ENCODE results near the gene DUSP23. TPM values are rescaled to one million over a fixed set of nuclear protein-coding genes. Genes with fewer than 3 reads are reported as not detected.
A peak's percentile ranks its signal among the peaks of the same experiment; 100 is the strongest.

The DUSP23 gene
- total RNA-seq, 1 experiment from 2014 or later = 35.2 TPM

DNA sequence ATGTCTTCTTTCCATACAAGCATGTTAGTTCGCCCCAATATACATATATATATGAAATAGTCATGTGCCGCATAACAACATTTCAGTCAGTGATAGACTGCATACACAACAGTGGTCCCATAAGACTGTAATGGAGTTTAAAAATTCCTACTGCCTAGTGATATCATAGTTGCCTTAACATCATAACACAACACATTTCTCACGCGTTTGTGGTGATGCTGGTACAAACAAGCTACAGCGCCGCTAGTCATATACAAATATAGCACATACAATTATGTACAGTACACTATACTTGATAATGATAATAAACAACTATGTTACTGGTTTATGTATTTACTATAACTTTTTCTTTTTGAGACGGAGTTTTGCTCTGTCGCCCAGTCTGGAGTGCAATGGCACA is 35.2 kb downstream of the DUSP23 start:
- POLR2A ChIA-PET = no interaction called here
- Mint-ChIP-seq H3K27ac (no peak overlapping the region), H3K4me3 (no peak overlapping the region), H3K36me3 (no peaks in the 10 kb centered on the region), H3K27me3 (ENCODE audit: low read depth) (no peaks in the 10 kb centered on the region; the same call in 1 of the 2 replicates), H3K9me3 (no peaks in the 10 kb centered on the region), H3K4me1 (peaks cover 5% of the 10 kb centered on the region)
- CTCF ChIA-PET = interaction anchor here (1.2 to 3.8 kb wide), 4 partner anchors 12 to 192 kb away, joined by 5 to 13 read pairs (median 8); no protein-coding TSS in a partner anchor
- ATAC-seq = no peak
- DNase-seq (ENCODE audit: low spot score) = no peak
- TF ChIP-seq, protein P1, sequence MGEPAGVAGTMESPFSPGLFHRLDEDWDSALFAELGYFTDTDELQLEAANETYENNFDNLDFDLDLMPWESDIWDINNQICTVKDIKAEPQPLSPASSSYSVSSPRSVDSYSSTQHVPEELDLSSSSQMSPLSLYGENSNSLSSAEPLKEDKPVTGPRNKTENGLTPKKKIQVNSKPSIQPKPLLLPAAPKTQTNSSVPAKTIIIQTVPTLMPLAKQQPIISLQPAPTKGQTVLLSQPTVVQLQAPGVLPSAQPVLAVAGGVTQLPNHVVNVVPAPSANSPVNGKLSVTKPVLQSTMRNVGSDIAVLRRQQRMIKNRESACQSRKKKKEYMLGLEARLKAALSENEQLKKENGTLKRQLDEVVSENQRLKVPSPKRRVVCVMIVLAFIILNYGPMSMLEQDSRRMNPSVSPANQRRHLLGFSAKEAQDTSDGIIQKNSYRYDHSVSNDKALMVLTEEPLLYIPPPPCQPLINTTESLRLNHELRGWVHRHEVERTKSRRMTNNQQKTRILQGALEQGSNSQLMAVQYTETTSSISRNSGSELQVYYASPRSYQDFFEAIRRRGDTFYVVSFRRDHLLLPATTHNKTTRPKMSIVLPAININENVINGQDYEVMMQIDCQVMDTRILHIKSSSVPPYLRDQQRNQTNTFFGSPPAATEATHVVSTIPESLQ (CRISPR knock-in tag; IDR thresholded peaks at IDR 0.05) = no peak
- TF ChIP-seq, protein P2, sequence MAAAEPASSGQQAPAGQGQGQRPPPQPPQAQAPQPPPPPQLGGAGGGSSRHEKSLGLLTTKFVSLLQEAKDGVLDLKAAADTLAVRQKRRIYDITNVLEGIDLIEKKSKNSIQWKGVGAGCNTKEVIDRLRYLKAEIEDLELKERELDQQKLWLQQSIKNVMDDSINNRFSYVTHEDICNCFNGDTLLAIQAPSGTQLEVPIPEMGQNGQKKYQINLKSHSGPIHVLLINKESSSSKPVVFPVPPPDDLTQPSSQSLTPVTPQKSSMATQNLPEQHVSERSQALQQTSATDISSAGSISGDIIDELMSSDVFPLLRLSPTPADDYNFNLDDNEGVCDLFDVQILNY (CRISPR knock-in tag; IDR thresholded peaks at IDR 0.05) = no peak
- TF ChIP-seq, protein P3, sequence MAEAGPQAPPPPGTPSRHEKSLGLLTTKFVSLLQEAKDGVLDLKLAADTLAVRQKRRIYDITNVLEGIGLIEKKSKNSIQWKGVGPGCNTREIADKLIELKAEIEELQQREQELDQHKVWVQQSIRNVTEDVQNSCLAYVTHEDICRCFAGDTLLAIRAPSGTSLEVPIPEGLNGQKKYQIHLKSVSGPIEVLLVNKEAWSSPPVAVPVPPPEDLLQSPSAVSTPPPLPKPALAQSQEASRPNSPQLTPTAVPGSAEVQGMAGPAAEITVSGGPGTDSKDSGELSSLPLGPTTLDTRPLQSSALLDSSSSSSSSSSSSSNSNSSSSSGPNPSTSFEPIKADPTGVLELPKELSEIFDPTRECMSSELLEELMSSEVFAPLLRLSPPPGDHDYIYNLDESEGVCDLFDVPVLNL (CRISPR knock-in tag; IDR thresholded peaks at IDR 0.05; ENCODE audit: borderline replicate concordance, low read depth) = no peak
- TF ChIP-seq JUN (CRISPR knock-in tag; IDR thresholded peaks at IDR 0.05) = no peak
- TF ChIP-seq ELF4 (CRISPR knock-in tag; IDR thresholded peaks at IDR 0.05; ENCODE audit: low read depth) = no peak

DNA sequence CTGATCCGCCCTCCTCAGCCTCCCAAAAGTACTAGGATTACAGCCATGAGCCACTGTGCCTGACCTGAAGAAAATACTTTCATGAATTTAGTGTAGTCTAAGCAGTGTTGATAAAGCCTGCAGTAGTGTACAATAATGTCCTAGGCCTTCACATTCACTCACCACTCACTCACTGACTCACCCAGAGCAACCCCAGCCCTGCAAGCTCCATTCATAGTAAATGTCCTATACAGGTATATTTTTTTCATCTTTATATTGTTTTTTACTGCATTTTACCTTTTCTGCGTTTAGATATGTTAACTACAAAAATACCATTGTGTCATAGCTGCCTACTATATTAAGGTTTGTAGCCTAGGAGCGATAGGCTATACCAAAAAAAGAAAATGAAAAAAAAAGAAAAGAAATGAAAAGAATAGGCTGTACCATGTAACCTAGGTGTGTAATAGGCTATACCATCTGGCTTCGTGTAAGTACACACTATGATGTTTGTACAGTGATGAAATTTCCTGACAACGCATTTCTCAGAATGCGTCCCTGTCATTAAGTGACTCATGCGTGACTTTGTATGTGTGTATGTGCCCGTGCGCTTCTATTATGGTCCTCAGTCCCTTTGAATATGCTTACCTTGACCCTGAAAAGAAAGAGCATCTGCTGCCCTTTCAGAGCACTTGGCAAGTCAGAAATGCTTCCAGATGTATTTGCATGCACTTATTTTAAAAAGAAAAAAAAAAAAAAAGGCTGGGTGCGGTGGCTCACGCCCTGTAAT is 36.7 kb downstream of the DUSP23 start:
- Mint-ChIP-seq H3K27me3 (ENCODE audit: low read depth) (peaks cover under 1% of the 10 kb centered on the region), H3K36me3 (no peaks in the 10 kb centered on the region), H3K9me3 (no peaks in the 10 kb centered on the region), H3K4me1 (peaks cover 8% of the 10 kb centered on the region), H3K4me3 (no peak overlapping the region), H3K27ac (peak overlapping the region; percentile 63; the same call in 1 of the 2 replicates)
- POLR2A ChIA-PET = interaction anchor here (0.7 kb wide), 1 partner anchor 67 kb away, joined by 3 read pairs; no protein-coding TSS in a partner anchor
- DNase-seq (ENCODE audit: low spot score) (no peak), ATAC-seq (no peak)
- CTCF ChIA-PET = interaction anchor here (0.6 to 3.8 kb wide), 7 partner anchors 12 to 190 kb away, joined by 3 to 13 read pairs (median 5); no protein-coding TSS in a partner anchor
- TF ChIP-seq TP53 (CRISPR knock-in tag; IDR thresholded peaks at IDR 0.05) = no peak
- TF ChIP-seq TEAD1 (CRISPR knock-in tag; IDR thresholded peaks at IDR 0.05) = no peak
- TF ChIP-seq GABPB1 (CRISPR knock-in tag; IDR thresholded peaks at IDR 0.05) = no peak
- TF ChIP-seq RELA (CRISPR knock-in tag; IDR thresholded peaks at IDR 0.05; ENCODE audit: borderline replicate concordance) = no peak
- no peak for TF ChIP-seq NFATC4 (CRISPR knock-in tag; IDR thresholded peaks at IDR 0.05)
- TF ChIP-seq, protein P4, sequence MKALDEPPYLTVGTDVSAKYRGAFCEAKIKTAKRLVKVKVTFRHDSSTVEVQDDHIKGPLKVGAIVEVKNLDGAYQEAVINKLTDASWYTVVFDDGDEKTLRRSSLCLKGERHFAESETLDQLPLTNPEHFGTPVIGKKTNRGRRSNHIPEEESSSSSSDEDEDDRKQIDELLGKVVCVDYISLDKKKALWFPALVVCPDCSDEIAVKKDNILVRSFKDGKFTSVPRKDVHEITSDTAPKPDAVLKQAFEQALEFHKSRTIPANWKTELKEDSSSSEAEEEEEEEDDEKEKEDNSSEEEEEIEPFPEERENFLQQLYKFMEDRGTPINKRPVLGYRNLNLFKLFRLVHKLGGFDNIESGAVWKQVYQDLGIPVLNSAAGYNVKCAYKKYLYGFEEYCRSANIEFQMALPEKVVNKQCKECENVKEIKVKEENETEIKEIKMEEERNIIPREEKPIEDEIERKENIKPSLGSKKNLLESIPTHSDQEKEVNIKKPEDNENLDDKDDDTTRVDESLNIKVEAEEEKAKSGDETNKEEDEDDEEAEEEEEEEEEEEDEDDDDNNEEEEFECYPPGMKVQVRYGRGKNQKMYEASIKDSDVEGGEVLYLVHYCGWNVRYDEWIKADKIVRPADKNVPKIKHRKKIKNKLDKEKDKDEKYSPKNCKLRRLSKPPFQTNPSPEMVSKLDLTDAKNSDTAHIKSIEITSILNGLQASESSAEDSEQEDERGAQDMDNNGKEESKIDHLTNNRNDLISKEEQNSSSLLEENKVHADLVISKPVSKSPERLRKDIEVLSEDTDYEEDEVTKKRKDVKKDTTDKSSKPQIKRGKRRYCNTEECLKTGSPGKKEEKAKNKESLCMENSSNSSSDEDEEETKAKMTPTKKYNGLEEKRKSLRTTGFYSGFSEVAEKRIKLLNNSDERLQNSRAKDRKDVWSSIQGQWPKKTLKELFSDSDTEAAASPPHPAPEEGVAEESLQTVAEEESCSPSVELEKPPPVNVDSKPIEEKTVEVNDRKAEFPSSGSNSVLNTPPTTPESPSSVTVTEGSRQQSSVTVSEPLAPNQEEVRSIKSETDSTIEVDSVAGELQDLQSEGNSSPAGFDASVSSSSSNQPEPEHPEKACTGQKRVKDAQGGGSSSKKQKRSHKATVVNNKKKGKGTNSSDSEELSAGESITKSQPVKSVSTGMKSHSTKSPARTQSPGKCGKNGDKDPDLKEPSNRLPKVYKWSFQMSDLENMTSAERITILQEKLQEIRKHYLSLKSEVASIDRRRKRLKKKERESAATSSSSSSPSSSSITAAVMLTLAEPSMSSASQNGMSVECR (CRISPR knock-in tag; IDR thresholded peaks at IDR 0.05; ENCODE audit: borderline replicate concordance) = no peak
- TF ChIP-seq ZNF396 (CRISPR knock-in tag; IDR thresholded peaks at IDR 0.05; ENCODE audit: borderline replicate concordance) = no peak
- TF ChIP-seq GTF2I (CRISPR knock-in tag; conservative IDR thresholded peaks at IDR 0.05) = no peak

Data from WTC11 (cell line).